GM23338 (cell line): ENCODE results near the gene PROZ. TPM values are rescaled to one million over a fixed set of nuclear protein-coding genes. Genes with fewer than 3 reads are reported as not detected.

Source experiments
- ATAC-seq: fragments of 200-7000 bp; cut with Tn5 transposase; 3 replicates; pipeline ENCODE4 v1.9.1; 2020
- DNase-seq: peaks from one replicate; pipeline ENCODE4 v3.0.0-alpha.2; 2015; ENCODE audit warnings: low spot score
- H2AFZ ChIP-seq: fragments of 200-600 bp; sonication (generic); 2 replicates; pipeline ENCODE4 v1.8.0; 2016; ENCODE audit warnings: antibody characterized with exemption, mild to moderate bottlenecking, moderate library complexity
- H3F3A ChIP-seq: fragments of 200-600 bp; sonication (generic); replicated peaks from 2 replicates; pipeline ENCODE4 v1.8.0; 2017; ENCODE audit warnings: antibody characterized with exemption, mixed run types, low read depth
- H3K27ac ChIP-seq: fragments of 200-600 bp; sonication (generic); 2 replicates; pipeline ENCODE4 v1.6.1; 2016; ENCODE audit warnings: low read depth
- H3K27me3 ChIP-seq: fragments of 200-600 bp; sonication (generic); 2 replicates; pipeline ENCODE4 v1.8.0; 2016; ENCODE audit warnings: mild to moderate bottlenecking, mixed run types, moderate library complexity; ENCODE audit not compliant: insufficient read depth
- H3K36me3 ChIP-seq: fragments of 200-600 bp; sonication (generic); 2 replicates; pipeline ENCODE4 v1.8.0; 2016; ENCODE audit warnings: mild to moderate bottlenecking; ENCODE audit not compliant: insufficient read depth
- H3K4me1 ChIP-seq: fragments of 200-600 bp; sonication (generic); 2 replicates; pipeline ENCODE4 v1.8.0; 2016; ENCODE audit warnings: mild to moderate bottlenecking, moderate library complexity; ENCODE audit not compliant: insufficient read depth
- H3K4me2 ChIP-seq: fragments of 200-600 bp; sonication (generic); 2 replicates; pipeline ENCODE4 v1.7.1; 2017; ENCODE audit warnings: mixed run types
- H3K4me3 ChIP-seq: fragments of 200-600 bp; sonication (generic); 2 replicates; pipeline ENCODE4 v1.6.1; 2016; ENCODE audit warnings: mixed run types
- H3K79me2 ChIP-seq: fragments of 200-600 bp; sonication (generic); replicated peaks from 2 replicates; pipeline ENCODE4 v1.8.0; 2017; ENCODE audit warnings: mild to moderate bottlenecking; ENCODE audit not compliant: insufficient read depth
- H3K9me2 ChIP-seq: fragments of 200-600 bp; sonication (generic); 2 replicates; pipeline ENCODE4 v1.8.0; 2017; ENCODE audit not compliant: insufficient read depth
- H4K20me1 ChIP-seq: fragments of 200-600 bp; sonication (generic); replicated peaks from 2 replicates; pipeline ENCODE4 v1.8.0; 2017; ENCODE audit warnings: mild to moderate bottlenecking; ENCODE audit not compliant: insufficient read depth
- H3K27ac Mint-ChIP-seq: 2 replicates; pipeline ENCODE4 v1.8.0; 2020; ENCODE audit warnings: inconsistent platforms, mild to moderate bottlenecking, moderate library complexity, mixed read lengths
- H3K27me3 Mint-ChIP-seq: 3 replicates; pipeline ENCODE4 v1.8.0; 2022; ENCODE audit warnings: low read depth, mild to moderate bottlenecking, moderate library complexity, mixed read lengths, inconsistent platforms; ENCODE audit not compliant: insufficient read depth, poor library complexity
- H3K36me3 Mint-ChIP-seq: 3 replicates; pipeline ENCODE4 v1.8.0; 2021; ENCODE audit warnings: low read depth, mild to moderate bottlenecking, inconsistent platforms, moderate library complexity, mixed read lengths
- H3K4me1 Mint-ChIP-seq: 3 replicates; pipeline ENCODE4 v1.8.0; 2020; ENCODE audit warnings: mild to moderate bottlenecking, inconsistent platforms, mixed read lengths
- H3K4me3 Mint-ChIP-seq: 3 replicates; pipeline ENCODE4 v1.8.0; 2021; ENCODE audit warnings: moderate library complexity, mild to moderate bottlenecking, inconsistent platforms, mixed read lengths
- H3K9me3 Mint-ChIP-seq: 3 replicates; pipeline ENCODE4 v1.8.0; 2020; ENCODE audit warnings: moderate library complexity, mild to moderate bottlenecking, inconsistent platforms, mixed read lengths
- CREB1 ChIP-seq: fragments of 250-450 bp; sonication (Bioruptor Pico); IDR thresholded peaks from 2 replicates; pipeline ENCODE4 v1.5.0; 2020; ENCODE audit warnings: low read depth, mild to moderate bottlenecking, moderate library complexity
- EZH2 ChIP-seq: fragments of 200-600 bp; sonication (generic); IDR thresholded peaks from one replicate; pipeline ENCODE4 v1.8.0; 2017; ENCODE audit warnings: antibody characterized with exemption, mild to moderate bottlenecking, low read depth; ENCODE audit not compliant: unreplicated experiment
- EZH2phosphoT487 ChIP-seq: fragments of 200-600 bp; sonication (generic); IDR thresholded peaks from one replicate; pipeline ENCODE4 v1.8.1; 2018; ENCODE audit warnings: antibody characterized with exemption; ENCODE audit not compliant: unreplicated experiment
- JUNB ChIP-seq: IDR thresholded peaks from one replicate; pipeline ENCODE4 v1.6.1; 2016; ENCODE audit warnings: antibody characterized with exemption; ENCODE audit not compliant: unreplicated experiment
- NANOG ChIP-seq: IDR thresholded peaks from 2 replicates; pipeline ENCODE4 v1.6.1; 2016; ENCODE audit warnings: antibody characterized with exemption, borderline replicate concordance
- POLR2AphosphoS5 ChIP-seq: IDR thresholded peaks from 2 replicates; pipeline ENCODE4 v1.6.1; 2016; ENCODE audit warnings: antibody characterized with exemption, low read depth
- REST ChIP-seq: IDR thresholded peaks from one replicate; pipeline ENCODE4 v1.6.1; 2018; ENCODE audit warnings: antibody characterized with exemption; ENCODE audit not compliant: unreplicated experiment
- STAT1 ChIP-seq: IDR thresholded peaks from one replicate; pipeline ENCODE4 v1.6.1; 2016; ENCODE audit warnings: antibody characterized with exemption; ENCODE audit not compliant: unreplicated experiment
- ZNF114 ChIP-seq: fragments of 250-450 bp; sonication (Bioruptor Pico); IDR thresholded peaks from 2 replicates; pipeline ENCODE4 v1.5.0; 2020; ENCODE audit warnings: mild to moderate bottlenecking, moderate library complexity
- ZNF331 ChIP-seq: fragments of 250-450 bp; sonication (Bioruptor Pico); IDR thresholded peaks from 2 replicates; pipeline ENCODE4 v1.5.0; 2020; ENCODE audit warnings: low read depth, mild to moderate bottlenecking, moderate library complexity
- polyA plus RNA-seq: library from polyadenylated mRNA; unstranded; fragments of >200 nt; fragmentation: Nextera tagmentation; extraction: Ambion mirVana; gene quantifications from 2 replicates; pipeline ENCODE4 v1.2.1, GENCODE V29; 2016
- total RNA-seq: library from RNA; depleted of rRNA; stranded (reverse); fragments of >200 nt; shearing (Covaris generic); gene quantifications from 2 replicates; pipeline ENCODE4 v1.2.3, GENCODE V29; 2014
- TF ChIP-seq, protein P1 (sequence below): fragments of 250-450 bp; sonication (Bioruptor Pico); IDR thresholded peaks from 2 replicates; pipeline ENCODE4 v1.5.0; 2020; ENCODE audit warnings: mild to moderate bottlenecking, moderate library complexity
- TF ChIP-seq, protein P2 (sequence below), 2 experiments: fragments of 200-600 bp in 1 of 2; sonication (generic) in 1 of 2; conservative IDR thresholded peaks; 2 replicates each; pipeline versions ENCODE4 v1.5.1 to v1.6.1; 2016 to 2017; ENCODE audit warnings: antibody characterized with exemption in 2 of 2, low read depth in 2 of 2, mild to moderate bottlenecking in 2 of 2, moderate library complexity in 1 of 2
- TF ChIP-seq, protein P3 (sequence below): IDR thresholded peaks from 2 replicates; pipeline ENCODE4 v1.6.1; 2016; ENCODE audit warnings: antibody characterized with exemption

The PROZ gene
- total and polyA plus RNA-seq, 2 experiments from 2014 or later = 0.53 TPM; not detected in 1

DNA sequence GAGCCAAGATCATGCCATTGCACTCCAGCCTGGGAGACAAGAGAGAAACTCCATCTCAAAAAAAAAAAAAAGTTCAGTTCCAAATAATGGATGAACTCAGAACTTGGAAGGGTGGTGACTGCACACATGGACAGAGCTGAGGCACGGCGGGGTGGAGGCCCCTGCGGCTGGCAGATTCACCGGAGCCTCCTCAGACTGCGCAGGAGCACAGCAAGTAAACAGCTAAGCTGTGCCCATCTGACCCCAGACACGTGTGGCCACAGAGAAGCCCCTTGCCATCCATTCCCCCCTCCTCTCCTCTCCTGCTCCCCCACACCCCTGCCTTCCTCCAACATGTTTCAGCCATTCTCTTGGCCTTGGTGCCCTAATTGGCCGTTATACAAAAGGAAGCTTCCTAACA lies 15.6 kb upstream of the PROZ start:
- H3K79me2 ChIP-seq = no peaks in the 10 kb centered on the region
- H2AFZ ChIP-seq = no peak overlapping the region

More for the DNA sequence above, 15.6 kb upstream of the PROZ start:
- Mint-ChIP-seq H3K4me3 (no peak overlapping the region), H3K9me3 (no peaks in the 10 kb centered on the region), H3K27me3 (no peaks in the 10 kb centered on the region), H3K27ac (no peak overlapping the region), H3K4me1 (peaks cover 5% of the 10 kb centered on the region), H3K36me3 (no peaks in the 10 kb centered on the region)
- Histone ChIP-seq H3K4me3 (no peak overlapping the region), H3K27ac (no peak overlapping the region), H3K4me1 (peaks cover 4% of the 10 kb centered on the region), H3F3A (no peaks in the 10 kb centered on the region), H3K36me3 (no peaks in the 10 kb centered on the region), H3K27me3 (no peaks in the 10 kb centered on the region), H4K20me1 (no peaks in the 10 kb centered on the region), H3K4me2 (no peak overlapping the region), H3K9me2 (no peaks in the 10 kb centered on the region)
- ATAC-seq (no peak), DNase-seq (no peak)
- TF ChIP-seq REST (no peak), EZH2 (no peak), POLR2AphosphoS5 (no peak), CREB1 (no peak), EZH2phosphoT487 (no peak), ZNF331 (CRISPR knock-in tag) (no peak), JUNB (no peak), NANOG (no peak), ZNF114 (CRISPR knock-in tag) (no peak), STAT1 (no peak)
- TF ChIP-seq, protein P1, sequence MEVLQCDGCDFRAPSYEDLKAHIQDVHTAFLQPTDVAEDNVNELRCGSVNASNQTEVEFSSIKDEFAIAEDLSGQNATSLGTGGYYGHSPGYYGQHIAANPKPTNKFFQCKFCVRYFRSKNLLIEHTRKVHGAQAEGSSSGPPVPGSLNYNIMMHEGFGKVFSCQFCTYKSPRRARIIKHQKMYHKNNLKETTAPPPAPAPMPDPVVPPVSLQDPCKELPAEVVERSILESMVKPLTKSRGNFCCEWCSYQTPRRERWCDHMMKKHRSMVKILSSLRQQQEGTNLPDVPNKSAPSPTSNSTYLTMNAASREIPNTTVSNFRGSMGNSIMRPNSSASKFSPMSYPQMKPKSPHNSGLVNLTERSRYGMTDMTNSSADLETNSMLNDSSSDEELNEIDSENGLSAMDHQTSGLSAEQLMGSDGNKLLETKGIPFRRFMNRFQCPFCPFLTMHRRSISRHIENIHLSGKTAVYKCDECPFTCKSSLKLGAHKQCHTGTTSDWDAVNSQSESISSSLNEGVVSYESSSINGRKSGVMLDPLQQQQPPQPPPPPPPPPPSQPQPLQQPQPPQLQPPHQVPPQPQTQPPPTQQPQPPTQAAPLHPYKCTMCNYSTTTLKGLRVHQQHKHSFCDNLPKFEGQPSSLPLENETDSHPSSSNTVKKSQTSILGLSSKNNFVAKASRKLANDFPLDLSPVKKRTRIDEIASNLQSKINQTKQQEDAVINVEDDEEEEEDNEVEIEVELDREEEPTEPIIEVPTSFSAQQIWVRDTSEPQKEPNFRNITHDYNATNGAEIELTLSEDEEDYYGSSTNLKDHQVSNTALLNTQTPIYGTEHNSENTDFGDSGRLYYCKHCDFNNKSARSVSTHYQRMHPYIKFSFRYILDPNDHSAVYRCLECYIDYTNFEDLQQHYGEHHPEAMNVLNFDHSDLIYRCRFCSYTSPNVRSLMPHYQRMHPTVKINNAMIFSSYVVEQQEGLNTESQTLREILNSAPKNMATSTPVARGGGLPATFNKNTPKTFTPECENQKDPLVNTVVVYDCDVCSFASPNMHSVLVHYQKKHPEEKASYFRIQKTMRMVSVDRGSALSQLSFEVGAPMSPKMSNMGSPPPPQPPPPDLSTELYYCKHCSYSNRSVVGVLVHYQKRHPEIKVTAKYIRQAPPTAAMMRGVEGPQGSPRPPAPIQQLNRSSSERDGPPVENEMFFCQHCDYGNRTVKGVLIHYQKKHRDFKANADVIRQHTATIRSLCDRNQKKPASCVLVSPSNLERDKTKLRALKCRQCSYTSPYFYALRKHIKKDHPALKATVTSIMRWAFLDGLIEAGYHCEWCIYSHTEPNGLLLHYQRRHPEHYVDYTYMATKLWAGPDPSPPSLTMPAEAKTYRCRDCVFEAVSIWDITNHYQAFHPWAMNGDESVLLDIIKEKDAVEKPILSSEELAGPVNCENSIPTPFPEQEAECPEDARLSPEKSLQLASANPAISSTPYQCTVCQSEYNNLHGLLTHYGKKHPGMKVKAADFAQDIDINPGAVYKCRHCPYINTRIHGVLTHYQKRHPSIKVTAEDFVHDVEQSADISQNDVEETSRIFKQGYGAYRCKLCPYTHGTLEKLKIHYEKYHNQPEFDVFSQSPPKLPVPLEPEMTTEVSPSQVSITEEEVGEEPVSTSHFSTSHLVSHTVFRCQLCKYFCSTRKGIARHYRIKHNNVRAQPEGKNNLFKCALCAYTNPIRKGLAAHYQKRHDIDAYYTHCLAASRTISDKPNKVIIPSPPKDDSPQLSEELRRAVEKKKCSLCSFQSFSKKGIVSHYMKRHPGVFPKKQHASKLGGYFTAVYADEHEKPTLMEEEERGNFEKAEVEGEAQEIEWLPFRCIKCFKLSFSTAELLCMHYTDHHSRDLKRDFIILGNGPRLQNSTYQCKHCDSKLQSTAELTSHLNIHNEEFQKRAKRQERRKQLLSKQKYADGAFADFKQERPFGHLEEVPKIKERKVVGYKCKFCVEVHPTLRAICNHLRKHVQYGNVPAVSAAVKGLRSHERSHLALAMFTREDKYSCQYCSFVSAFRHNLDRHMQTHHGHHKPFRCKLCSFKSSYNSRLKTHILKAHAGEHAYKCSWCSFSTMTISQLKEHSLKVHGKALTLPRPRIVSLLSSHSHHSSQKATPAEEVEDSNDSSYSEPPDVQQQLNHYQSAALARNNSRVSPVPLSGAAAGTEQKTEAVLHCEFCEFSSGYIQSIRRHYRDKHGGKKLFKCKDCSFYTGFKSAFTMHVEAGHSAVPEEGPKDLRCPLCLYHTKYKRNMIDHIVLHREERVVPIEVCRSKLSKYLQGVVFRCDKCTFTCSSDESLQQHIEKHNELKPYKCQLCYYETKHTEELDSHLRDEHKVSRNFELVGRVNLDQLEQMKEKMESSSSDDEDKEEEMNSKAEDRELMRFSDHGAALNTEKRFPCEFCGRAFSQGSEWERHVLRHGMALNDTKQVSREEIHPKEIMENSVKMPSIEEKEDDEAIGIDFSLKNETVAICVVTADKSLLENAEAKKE = no peak
- TF ChIP-seq, protein P2, sequence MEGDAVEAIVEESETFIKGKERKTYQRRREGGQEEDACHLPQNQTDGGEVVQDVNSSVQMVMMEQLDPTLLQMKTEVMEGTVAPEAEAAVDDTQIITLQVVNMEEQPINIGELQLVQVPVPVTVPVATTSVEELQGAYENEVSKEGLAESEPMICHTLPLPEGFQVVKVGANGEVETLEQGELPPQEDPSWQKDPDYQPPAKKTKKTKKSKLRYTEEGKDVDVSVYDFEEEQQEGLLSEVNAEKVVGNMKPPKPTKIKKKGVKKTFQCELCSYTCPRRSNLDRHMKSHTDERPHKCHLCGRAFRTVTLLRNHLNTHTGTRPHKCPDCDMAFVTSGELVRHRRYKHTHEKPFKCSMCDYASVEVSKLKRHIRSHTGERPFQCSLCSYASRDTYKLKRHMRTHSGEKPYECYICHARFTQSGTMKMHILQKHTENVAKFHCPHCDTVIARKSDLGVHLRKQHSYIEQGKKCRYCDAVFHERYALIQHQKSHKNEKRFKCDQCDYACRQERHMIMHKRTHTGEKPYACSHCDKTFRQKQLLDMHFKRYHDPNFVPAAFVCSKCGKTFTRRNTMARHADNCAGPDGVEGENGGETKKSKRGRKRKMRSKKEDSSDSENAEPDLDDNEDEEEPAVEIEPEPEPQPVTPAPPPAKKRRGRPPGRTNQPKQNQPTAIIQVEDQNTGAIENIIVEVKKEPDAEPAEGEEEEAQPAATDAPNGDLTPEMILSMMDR (conservative IDR thresholded peaks at IDR 0.05; ENCODE audit: low read depth in 2 of 2) = no peak
- TF ChIP-seq, protein P3, sequence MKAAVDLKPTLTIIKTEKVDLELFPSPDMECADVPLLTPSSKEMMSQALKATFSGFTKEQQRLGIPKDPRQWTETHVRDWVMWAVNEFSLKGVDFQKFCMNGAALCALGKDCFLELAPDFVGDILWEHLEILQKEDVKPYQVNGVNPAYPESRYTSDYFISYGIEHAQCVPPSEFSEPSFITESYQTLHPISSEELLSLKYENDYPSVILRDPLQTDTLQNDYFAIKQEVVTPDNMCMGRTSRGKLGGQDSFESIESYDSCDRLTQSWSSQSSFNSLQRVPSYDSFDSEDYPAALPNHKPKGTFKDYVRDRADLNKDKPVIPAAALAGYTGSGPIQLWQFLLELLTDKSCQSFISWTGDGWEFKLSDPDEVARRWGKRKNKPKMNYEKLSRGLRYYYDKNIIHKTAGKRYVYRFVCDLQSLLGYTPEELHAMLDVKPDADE = no peak
